Ectodermal cell (in vitro differentiated cells): ENCODE data around the gene TACC3.

ENCODE experiments used
- H3K27ac ChIP-seq: 2 replicates; pipeline ENCODE4 v1.7.0; 2013; ENCODE audit warnings: mild to moderate bottlenecking, low read depth, low read length; ENCODE audit not compliant: insufficient read depth, poor library complexity, severe bottlenecking
- H3K27me3 ChIP-seq: 2 replicates; pipeline ENCODE4 v1.7.0; 2013; ENCODE audit warnings: mild to moderate bottlenecking, low read length; ENCODE audit not compliant: insufficient read depth, control insufficient read depth, poor library complexity, severe bottlenecking
- H3K36me3 ChIP-seq: one replicate; pipeline ENCODE4 v1.7.0; 2013; ENCODE audit warnings: low read length; ENCODE audit not compliant: control insufficient read depth, insufficient read depth
- H3K4me1 ChIP-seq: one replicate; pipeline ENCODE4 v1.7.0; 2013; ENCODE audit warnings: low read length; ENCODE audit not compliant: control insufficient read depth, insufficient read depth
- H3K4me3 ChIP-seq: 2 replicates; pipeline ENCODE4 v1.7.0; 2013; ENCODE audit warnings: low read depth, low read length, control low read depth; ENCODE audit not compliant: insufficient read depth
- H3K9me3 ChIP-seq: 2 replicates; pipeline ENCODE4 v1.7.0; 2013; ENCODE audit warnings: mild to moderate bottlenecking, low read length, moderate library complexity; ENCODE audit not compliant: control insufficient read depth
- WGBS, 2 experiments: methylation state at CpG; one replicate each; pipeline ENCODE4 v1.1.7; 2013; ENCODE audit warnings: missing lambda C conversion rate in 2 of 2; 5-methylcytosine and 5-hydroxymethylcytosine counted together

The TACC3 gene

GRCh38 chr4:1759818-1760223, 38.5 kb downstream of the TACC3 start:
- no peaks in the 10 kb centered on the region for H3K36me3 ChIP-seq
- no peak overlapping the region for H3K4me3 ChIP-seq
- peaks cover 6% of the 10 kb centered on the region for H3K27me3 ChIP-seq
- H3K9me3 ChIP-seq: no peaks in the 10 kb centered on the region
- H3K4me1 ChIP-seq: peaks cover 28% of the 10 kb centered on the region
- H3K27ac ChIP-seq: no peak overlapping the region
- 82 to 84% methylated on average over 13 of the region's 13 CpGs for WGBS, 2 experiments

- Histone ChIP-seq H3K36me3 (no peaks in the 10 kb centered on the region), H3K9me3 (no peaks in the 10 kb centered on the region), H3K4me3 (no peak overlapping the region), H3K4me1 (peaks cover 30% of the 10 kb centered on the region), H3K27me3 (peaks cover 6% of the 10 kb centered on the region), H3K27ac (no peak overlapping the region)
- WGBS, 2 experiments: 41 to 48% methylated on average over 23 to 25 of the region's 25 CpGs
These were observed 39.3 kb downstream of the TACC3 start for GRCh38 chr4:1760521-1761071.

- H3K4me1 ChIP-seq: peaks cover 36% of the 10 kb centered on the region
These were observed 39.9 kb downstream of the TACC3 start for GRCh38 chr4:1761130-1761689.

GRCh38 chr4:1762264-1763010, 41.1 kb downstream of the TACC3 start:
- WGBS, 2 experiments: 90% methylated on average over 20 of the region's 20 CpGs
- H3K27me3 ChIP-seq: peaks cover 6% of the 10 kb centered on the region
- peaks cover 37% of the 10 kb centered on the region for H3K4me1 ChIP-seq

More at GRCh38 chr4:1761130-1761689, 39.9 kb downstream of the TACC3 start:
- H3K9me3 ChIP-seq: no peaks in the 10 kb centered on the region
- peaks cover 6% of the 10 kb centered on the region for H3K27me3 ChIP-seq
- no peak overlapping the region for H3K4me3 ChIP-seq
- WGBS, 2 experiments: 70 to 76% methylated on average over 20 to 24 of the region's 32 CpGs
- no peaks in the 10 kb centered on the region for H3K36me3 ChIP-seq
- H3K27ac ChIP-seq: no peak overlapping the region

GRCh38 chr4:1763070-1763549, 41.8 kb downstream of the TACC3 start:
- H3K27ac ChIP-seq: no peak overlapping the region
- 72% methylated on average over 31 of the region's 31 CpGs for WGBS, 2 experiments
- H3K4me3 ChIP-seq: no peak overlapping the region

More at GRCh38 chr4:1762264-1763010, 41.1 kb downstream of the TACC3 start:
- Histone ChIP-seq H3K9me3 (no peaks in the 10 kb centered on the region), H3K36me3 (no peaks in the 10 kb centered on the region), H3K27ac (no peak overlapping the region), H3K4me3 (no peak overlapping the region)

GRCh38 chr4:1763550-1764080, 42.3 kb downstream of the TACC3 start:
- Histone ChIP-seq H3K27me3 (peaks cover 8% of the 10 kb centered on the region), H3K9me3 (no peaks in the 10 kb centered on the region), H3K4me3 (no peak overlapping the region), H3K4me1 (peaks cover 45% of the 10 kb centered on the region), H3K36me3 (no peaks in the 10 kb centered on the region), H3K27ac (no peak overlapping the region)
- WGBS, 2 experiments: 69 to 70% methylated on average over 36 of the region's 36 CpGs

More at GRCh38 chr4:1763070-1763549, 41.8 kb downstream of the TACC3 start:
- no peaks in the 10 kb centered on the region for H3K9me3 ChIP-seq
- H3K36me3 ChIP-seq: no peaks in the 10 kb centered on the region
- H3K4me1 ChIP-seq: peaks cover 40% of the 10 kb centered on the region
- peaks cover 6% of the 10 kb centered on the region for H3K27me3 ChIP-seq

GRCh38 chr4:1764670-1765069, 43.3 kb downstream of the TACC3 start:
- WGBS, 2 experiments: 92 to 93% methylated on average over 9 of the region's 9 CpGs
- H3K27me3 ChIP-seq: peaks cover 14% of the 10 kb centered on the region
- H3K4me3 ChIP-seq: no peak overlapping the region
- peaks cover 53% of the 10 kb centered on the region for H3K4me1 ChIP-seq
- no peak overlapping the region for H3K27ac ChIP-seq
- H3K36me3 ChIP-seq: no peaks in the 10 kb centered on the region
- H3K9me3 ChIP-seq: no peaks in the 10 kb centered on the region

GRCh38 chr4:1765409-1766072, 44.2 kb downstream of the TACC3 start:
- WGBS, 2 experiments: 67 to 68% methylated on average over 10 of the region's 10 CpGs
- no peak overlapping the region for H3K4me3 ChIP-seq
- H3K27me3 ChIP-seq: peaks cover 14% of the 10 kb centered on the region
- H3K9me3 ChIP-seq: no peaks in the 10 kb centered on the region
- H3K4me1 ChIP-seq: peaks cover 53% of the 10 kb centered on the region
- H3K36me3 ChIP-seq: no peaks in the 10 kb centered on the region
- no peak overlapping the region for H3K27ac ChIP-seq

GRCh38 chr4:1766106-1767060, 45.1 kb downstream of the TACC3 start:
- Histone ChIP-seq H3K9me3 (no peaks in the 10 kb centered on the region), H3K4me3 (no peak overlapping the region), H3K27me3 (peaks cover 14% of the 10 kb centered on the region), H3K4me1 (peaks cover 56% of the 10 kb centered on the region), H3K27ac (no peak overlapping the region), H3K36me3 (no peaks in the 10 kb centered on the region)
- WGBS, 2 experiments: 9 to 10% methylated on average over 41 of the region's 41 CpGs
